B cell (primary cell): Measurements from ENCODE around the gene FNDC3A. TPM values are rescaled to one million over a fixed set of nuclear protein-coding genes. Genes with fewer than 3 reads are reported as not detected.

Experiments used
- ATAC-seq: fragments of 200-7000 bp; cut with Tn5 transposase; one replicate; pipeline ENCODE4 v1.10.0; 2021; ENCODE audit warnings: low read depth, mild to moderate bottlenecking, moderate number of reproducible peaks, moderate library complexity
- CTCF ChIA-PET: fragments of 350-600 bp; sonication (Branson Sonifier 250); formaldehyde crosslinking; loops from one replicate; lab custom pipeline; 2021; ENCODE audit warnings: antibody characterized with exemption, inconsistent platforms; lab: Charles Lee
- POLR2A ChIA-PET: fragments of 350-600 bp; sonication (Branson Sonifier 250); formaldehyde crosslinking; loops from one replicate; lab custom pipeline; 2021; ENCODE audit warnings: antibody characterized with exemption; lab: Charles Lee
- DNase-seq: peaks from one replicate; pipeline ENCODE4 v3.0.0; 2013
- H2AFZ ChIP-seq: 2 replicates; pipeline ENCODE4 v1.6.1; 2012; ENCODE audit warnings: mild to moderate bottlenecking, low read depth, low read length; ENCODE audit not compliant: insufficient read depth, poor library complexity, severe bottlenecking
- H3K27ac ChIP-seq, 2 donors: 1 replicate in 1 of 2; 2 replicates in 1 of 2; pipeline ENCODE4 v1.5.1; 2012 to 2013; ENCODE audit warnings: low read length in 2 of 2, mild to moderate bottlenecking in 2 of 2, moderate library complexity in 1 of 2
- H3K27me3 ChIP-seq, 4 experiments: fragments of 200-600 bp in 1 of 4; sonication (generic) in 1 of 4; replicated peaks in 1 of 4; 1 replicate in 2 of 4; 2 replicates in 2 of 4; pipeline versions ENCODE4 v1.6.1 to v1.7.0; 2013 to 2016; ENCODE audit warnings: low read length in 3 of 4, mild to moderate bottlenecking in 2 of 4, mixed read lengths in 1 of 4, moderate library complexity in 1 of 4; ENCODE audit not compliant: insufficient read depth in 4 of 4, control insufficient read depth in 3 of 4; ENCODE audit errors: control extremely low read depth in 1 of 4
- H3K36me3 ChIP-seq, 2 experiments: replicated peaks in 1 of 2; 1 replicate in 1 of 2; 2 replicates in 1 of 2; pipeline versions ENCODE4 v1.6.1 to v1.7.1; 2013; ENCODE audit warnings: low read length in 1 of 2; ENCODE audit not compliant: insufficient read depth in 2 of 2, control insufficient read depth in 1 of 2; ENCODE audit errors: control extremely low read depth in 1 of 2, extremely low read depth in 1 of 2
- H3K4me1 ChIP-seq, 2 donors: fragments of 200-600 bp in 1 of 2; sonication (generic) in 1 of 2; 1 replicate in 1 of 2; 2 replicates in 1 of 2; pipeline versions ENCODE4 v1.5.1 to v1.6.1; 2013 to 2017; ENCODE audit warnings: low read length in 2 of 2; ENCODE audit not compliant: control insufficient read depth in 2 of 2, insufficient read depth in 2 of 2
- H3K4me2 ChIP-seq: replicated peaks from 2 replicates; pipeline ENCODE3; 2012; ENCODE audit warnings: mild to moderate bottlenecking, low read depth, low read length; ENCODE audit not compliant: poor library complexity, severe bottlenecking
- H3K4me3 ChIP-seq, 5 experiments: fragments of 200-600 bp in 1 of 5; sonication (generic) in 1 of 5; 1 replicate in 3 of 5; 2 replicates in 2 of 5; pipeline versions ENCODE4 v1.5.1 to v1.7.0; 2011 to 2016; ENCODE audit warnings: low read length in 4 of 5, mild to moderate bottlenecking in 4 of 5, low read depth in 2 of 5, control low read depth in 1 of 5, moderate library complexity in 1 of 5; ENCODE audit not compliant: insufficient read depth in 1 of 5; ENCODE audit errors: control extremely low read depth in 1 of 5, extremely low read depth in 1 of 5
- H3K79me2 ChIP-seq: fragments of 200-600 bp; sonication (generic); one replicate; pipeline ENCODE4 v1.6.0; 2016; ENCODE audit warnings: low read length; ENCODE audit not compliant: control insufficient read depth, insufficient read depth
- H3K9ac ChIP-seq: fragments of 200-600 bp; sonication (generic); 2 replicates; pipeline ENCODE4 v1.6.1; 2017; ENCODE audit warnings: mild to moderate bottlenecking, low read length, moderate library complexity
- H3K9me3 ChIP-seq, 3 donors: one replicate each; pipeline versions ENCODE4 v1.6.1 to v1.7.1; 2013; ENCODE audit warnings: low read length in 2 of 3; ENCODE audit not compliant: control insufficient read depth in 2 of 3, insufficient read depth in 1 of 3; ENCODE audit errors: control extremely low read depth in 1 of 3
- H4K20me1 ChIP-seq: 2 replicates; pipeline ENCODE4 v1.6.0; 2012; ENCODE audit warnings: mild to moderate bottlenecking, low read length; ENCODE audit not compliant: insufficient read depth, control insufficient read depth, poor library complexity, severe bottlenecking
- H3K27ac Mint-ChIP-seq: one replicate; pipeline ENCODE4 v1.8.0; 2021; ENCODE audit warnings: mixed read lengths
- H3K27me3 Mint-ChIP-seq: one replicate; pipeline ENCODE4 v1.8.0; 2021; ENCODE audit warnings: mixed read lengths
- H3K4me1 Mint-ChIP-seq: one replicate; pipeline ENCODE4 v1.8.0; 2021; ENCODE audit warnings: mixed read lengths
- H3K4me3 Mint-ChIP-seq: one replicate; pipeline ENCODE4 v1.8.0; 2021; ENCODE audit warnings: mixed read lengths
- H3K9me3 Mint-ChIP-seq: one replicate; pipeline ENCODE4 v1.8.0; 2022; ENCODE audit warnings: mixed read lengths; ENCODE audit not compliant: insufficient read depth
- CTCF ChIP-seq: fragments of 200-600 bp; IDR thresholded peaks from one replicate; pipeline ENCODE4 v1.8.0; 2022; ENCODE audit warnings: antibody characterized with exemption, mild to moderate bottlenecking
- EZH2 ChIP-seq: IDR thresholded peaks from 2 replicates; pipeline ENCODE4 v1.6.1; 2012; ENCODE audit warnings: borderline replicate concordance, low read depth, mild to moderate bottlenecking, moderate library complexity, low read length; ENCODE audit not compliant: insufficient read depth, poor library complexity, severe bottlenecking
- WGBS: methylation state at CpG from one replicate; pipeline ENCODE4 v1.1.5; 2013; ENCODE audit warnings: missing lambda C conversion rate; ENCODE audit not compliant: insufficient coverage; 5-methylcytosine and 5-hydroxymethylcytosine counted together
- intact Hi-C: fragments of 100-400 bp; cut with micrococcal nuclease; formaldehyde crosslinking; loops from one replicate; pipeline ENCODE4 v1.10.0; 2022
- polyA plus RNA-seq: library from polyadenylated mRNA; depleted of rRNA; stranded (reverse); fragments of >200 nt; gene quantifications from 2 replicates; pipeline ENCODE4 v1.2.3, GENCODE V29; 2012
- total RNA-seq, 2 donors: library from RNA; stranded (reverse); fragments of 120-200 nt in 1 of 2; gene quantifications; 1 replicate in 1 of 2; 2 replicates in 1 of 2; pipeline versions ENCODE4 v1.2.3 to v1.2.4, GENCODE V29; 2013 to 2022

Gene FNDC3A
- total and polyA plus RNA-seq, 2 donors (not counting 1 experiment from before 2014, with no cell fraction given), result 13.5 to 37.1 TPM

GRCh38 chr13:49208619-49209018 is 232.9 kb downstream of the FNDC3A start:
- Histone ChIP-seq H3K27me3 (no peaks in the 10 kb centered on the region), H3K4me3 (no peak overlapping the region), H3K36me3 (peaks cover 16 to 24% of the 10 kb centered on the region in 2 experiments), H4K20me1 (no peaks in the 10 kb centered on the region), H3K79me2 (no peaks in the 10 kb centered on the region), H3K9ac (no peak overlapping the region), H3K4me1 (peaks cover 6 to 7% of the 10 kb centered on the region in 2 donors), H3K4me2 (no peak overlapping the region), H3K9me3 (no peaks in the 10 kb centered on the region), H3K27ac (no peak overlapping the region), H2AFZ (no peak overlapping the region)
- ATAC-seq (no peak), DNase-seq (no peak)
- H3K27me3 Mint-ChIP-seq, result no peaks in the 10 kb centered on the region
- H3K27ac Mint-ChIP-seq, result no peak overlapping the region
- no peak overlapping the region for H3K4me3 Mint-ChIP-seq
- TF ChIP-seq CTCF, result no peak
- TF ChIP-seq EZH2, result no peak
- ChIA-PET POLR2A (no interaction called here), CTCF (no interaction called here)
- H3K4me1 Mint-ChIP-seq, result peaks cover 9% of the 10 kb centered on the region
- no CpG with 5 or more reads among the region's 4 CpGs for WGBS
- no peaks in the 10 kb centered on the region for H3K9me3 Mint-ChIP-seq
- intact Hi-C loops, result no loop called here

GRCh38 chr13:49210114-49210513 is 234.4 kb downstream of the FNDC3A start:
- Histone ChIP-seq H3K9me3 (peaks cover 0 to 6% (median 0%) of the 10 kb centered on the region in 3 donors), H4K20me1 (no peaks in the 10 kb centered on the region), H3K79me2 (no peaks in the 10 kb centered on the region), H2AFZ (no peak overlapping the region), H3K4me3 (no peak overlapping the region), H3K36me3 (peaks cover 7 to 13% of the 10 kb centered on the region in 2 experiments), H3K27me3 (no peaks in the 10 kb centered on the region), H3K4me1 (peaks cover 21 to 22% of the 10 kb centered on the region in 2 donors), H3K4me2 (no peak overlapping the region), H3K27ac (no peak overlapping the region), H3K9ac (no peak overlapping the region)
- H3K9me3 Mint-ChIP-seq, result no peaks in the 10 kb centered on the region
- DNase-seq (no peak), ATAC-seq (no peak)
- H3K27ac Mint-ChIP-seq, result no peak overlapping the region
- TF ChIP-seq CTCF (no peak), EZH2 (no peak)
- no peaks in the 10 kb centered on the region for H3K27me3 Mint-ChIP-seq
- no peak overlapping the region for H3K4me3 Mint-ChIP-seq
- ChIA-PET POLR2A (no interaction called here), CTCF (no interaction called here)
- no CpG with 5 or more reads among the region's 1 CpG for WGBS
- intact Hi-C loops, result no loop called here
- H3K4me1 Mint-ChIP-seq, result peaks cover 24% of the 10 kb centered on the region
